ENCODE results near the gene AKNA. TPM values are rescaled to one million over a fixed set of nuclear protein-coding genes. Genes with fewer than 3 reads are reported as not detected.

Gene AKNA
- total and polyA plus RNA-seq, 9 donors: 7.0 to 14.6 (median 10.1) TPM

DNA sequence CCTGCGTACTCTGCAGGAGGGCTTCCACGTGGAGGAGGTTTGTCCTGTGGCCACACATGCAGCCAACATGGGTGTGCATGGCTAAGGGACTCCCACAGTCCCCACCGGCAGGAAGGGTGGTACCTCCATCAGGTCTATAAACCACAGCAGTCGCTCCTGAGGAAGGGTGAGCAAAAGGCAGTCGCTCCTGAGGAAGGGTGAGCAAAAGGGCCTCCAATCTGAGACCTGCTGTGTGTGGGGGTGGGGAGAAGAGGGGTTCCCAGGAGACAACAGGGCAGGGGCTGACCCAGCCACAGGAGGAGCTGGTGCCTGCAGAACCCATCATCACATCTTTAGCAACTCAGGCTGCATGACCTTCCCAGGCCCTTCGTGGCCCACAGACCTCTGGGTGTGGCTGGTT lies 30.3 kb upstream of the AKNA start:
- H3K27ac ChIP-seq (ENCODE audit: low read length): no peak overlapping the region
- no peaks in the 10 kb centered on the region for H3K9me3 ChIP-seq (replicated peaks; ENCODE audit: control insufficient read depth, low read depth, low read length)
- H3K4me3 ChIP-seq (ENCODE audit: low read length): no peak overlapping the region
- no peaks in the 10 kb centered on the region for H3K36me3 ChIP-seq (ENCODE audit: control insufficient read depth, insufficient read depth, low read length)
- no peaks in the 10 kb centered on the region for H3K27me3 ChIP-seq (ENCODE audit: control insufficient read depth, insufficient read depth, low read length)
- no peak for DNase-seq
- H3K4me1 ChIP-seq (ENCODE audit: control insufficient read depth, insufficient read depth, low read length): peaks cover 17% of the 10 kb centered on the region
- 73% methylated on average over 4 of the region's 6 CpGs for WGBS (ENCODE audit: insufficient coverage)

DNA sequence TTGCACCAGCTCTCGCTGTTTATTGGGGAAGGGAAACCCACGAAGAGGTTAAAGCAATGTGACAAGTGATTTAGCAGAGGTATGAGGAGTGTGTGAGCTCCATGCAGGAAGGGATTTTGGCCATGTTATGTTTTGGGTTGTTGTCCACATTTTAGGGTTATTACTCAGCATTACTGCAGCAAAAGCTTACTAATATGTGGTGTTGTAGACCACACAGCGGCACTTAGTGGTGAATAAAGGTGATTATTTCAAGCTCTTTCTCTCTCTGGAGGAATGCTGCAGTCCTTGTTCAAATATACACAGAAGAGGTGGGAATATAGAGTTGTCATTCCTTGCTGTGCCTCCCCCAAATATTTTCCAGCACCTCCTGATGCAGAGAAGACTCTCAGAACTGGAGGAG lies 29.7 kb upstream of the AKNA start:
- Histone ChIP-seq H3K27me3 (ENCODE audit: control insufficient read depth, insufficient read depth, low read length) (no peaks in the 10 kb centered on the region), H3K36me3 (ENCODE audit: control insufficient read depth, insufficient read depth, low read length) (no peaks in the 10 kb centered on the region), H3K27ac (ENCODE audit: low read length) (no peak overlapping the region), H3K9me3 (replicated peaks; ENCODE audit: control insufficient read depth, low read depth, low read length) (no peaks in the 10 kb centered on the region), H3K4me1 (ENCODE audit: control insufficient read depth, insufficient read depth, low read length) (peaks cover 17% of the 10 kb centered on the region), H3K4me3 (ENCODE audit: low read length) (no peak overlapping the region)
- no peak for DNase-seq
- WGBS (ENCODE audit: insufficient coverage): 29% methylated on average over 1 of the region's 3 CpGs

GRCh38 chr9:114416906-114417305 lies 29.1 kb upstream of the AKNA start:
- peaks cover 17% of the 10 kb centered on the region for H3K4me1 ChIP-seq (ENCODE audit: control insufficient read depth, insufficient read depth, low read length)
- no peaks in the 10 kb centered on the region for H3K36me3 ChIP-seq (ENCODE audit: control insufficient read depth, insufficient read depth, low read length)
- no CpG with 5 or more reads among the region's 2 CpGs for WGBS (ENCODE audit: insufficient coverage)
- H3K27me3 ChIP-seq (ENCODE audit: control insufficient read depth, insufficient read depth, low read length): no peaks in the 10 kb centered on the region
- H3K27ac ChIP-seq (ENCODE audit: low read length): no peak overlapping the region
- DNase-seq: no peak
- no peak overlapping the region for H3K4me3 ChIP-seq (ENCODE audit: low read length)
- no peaks in the 10 kb centered on the region for H3K9me3 ChIP-seq (replicated peaks; ENCODE audit: control insufficient read depth, low read depth, low read length)

DNA sequence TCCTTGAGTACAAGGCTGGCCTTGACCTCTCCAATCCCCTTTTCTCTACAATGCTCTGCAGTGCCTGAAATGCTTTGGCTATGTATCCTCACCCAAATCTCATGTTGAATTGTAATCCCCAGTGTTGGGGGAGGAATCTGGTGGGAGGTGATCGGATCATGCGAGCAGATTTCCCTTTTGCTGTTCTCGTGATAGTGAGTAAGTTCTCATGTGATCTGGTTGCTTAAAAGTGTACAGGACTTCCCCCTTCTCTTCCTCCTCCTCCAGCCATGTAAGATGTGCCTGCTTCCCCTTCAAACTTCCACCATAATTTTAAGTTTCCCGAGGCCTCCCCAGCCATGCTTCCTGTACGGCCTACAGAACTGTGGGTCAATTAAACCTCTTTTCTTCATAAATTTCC lies 28.5 kb upstream of the AKNA start:
- WGBS (ENCODE audit: insufficient coverage): 100% methylated on average over 1 of the region's 5 CpGs
- Histone ChIP-seq H3K27me3 (ENCODE audit: control insufficient read depth, insufficient read depth, low read length) (no peaks in the 10 kb centered on the region), H3K4me1 (ENCODE audit: control insufficient read depth, insufficient read depth, low read length) (peaks cover 17% of the 10 kb centered on the region), H3K9me3 (replicated peaks; ENCODE audit: control insufficient read depth, low read depth, low read length) (no peaks in the 10 kb centered on the region), H3K27ac (ENCODE audit: low read length) (no peak overlapping the region), H3K4me3 (ENCODE audit: low read length) (no peak overlapping the region), H3K36me3 (ENCODE audit: control insufficient read depth, insufficient read depth, low read length) (no peaks in the 10 kb centered on the region)
- no peak for DNase-seq

- H3K27me3 ChIP-seq (ENCODE audit: control insufficient read depth, insufficient read depth, low read length): no peaks in the 10 kb centered on the region
- no peaks in the 10 kb centered on the region for H3K36me3 ChIP-seq (ENCODE audit: control insufficient read depth, insufficient read depth, low read length)
- no peak overlapping the region for H3K4me3 ChIP-seq (ENCODE audit: low read length)
- 40% methylated on average over 2 of the region's 2 CpGs for WGBS (ENCODE audit: insufficient coverage)
- no peak for DNase-seq
- no peaks in the 10 kb centered on the region for H3K9me3 ChIP-seq (replicated peaks; ENCODE audit: control insufficient read depth, low read depth, low read length)
- peaks cover 17% of the 10 kb centered on the region for H3K4me1 ChIP-seq (ENCODE audit: control insufficient read depth, insufficient read depth, low read length)
- H3K27ac ChIP-seq (ENCODE audit: low read length): no peak overlapping the region
Measured at GRCh38 chr9:114414346-114414745, 26.6 kb upstream of the AKNA start.

- Histone ChIP-seq H3K36me3 (ENCODE audit: control insufficient read depth, insufficient read depth, low read length) (no peaks in the 10 kb centered on the region), H3K27me3 (ENCODE audit: control insufficient read depth, insufficient read depth, low read length) (no peaks in the 10 kb centered on the region), H3K4me3 (ENCODE audit: low read length) (no peak overlapping the region), H3K4me1 (ENCODE audit: control insufficient read depth, insufficient read depth, low read length) (peaks cover 17% of the 10 kb centered on the region), H3K9me3 (replicated peaks; ENCODE audit: control insufficient read depth, low read depth, low read length) (no peaks in the 10 kb centered on the region), H3K27ac (ENCODE audit: low read length) (no peak overlapping the region)
- peak; percentile 70 for DNase-seq
- WGBS (ENCODE audit: insufficient coverage): 16% methylated on average over 5 of the region's 5 CpGs
Measured at GRCh38 chr9:114413861-114414301, 26.1 kb upstream of the AKNA start.

DNA sequence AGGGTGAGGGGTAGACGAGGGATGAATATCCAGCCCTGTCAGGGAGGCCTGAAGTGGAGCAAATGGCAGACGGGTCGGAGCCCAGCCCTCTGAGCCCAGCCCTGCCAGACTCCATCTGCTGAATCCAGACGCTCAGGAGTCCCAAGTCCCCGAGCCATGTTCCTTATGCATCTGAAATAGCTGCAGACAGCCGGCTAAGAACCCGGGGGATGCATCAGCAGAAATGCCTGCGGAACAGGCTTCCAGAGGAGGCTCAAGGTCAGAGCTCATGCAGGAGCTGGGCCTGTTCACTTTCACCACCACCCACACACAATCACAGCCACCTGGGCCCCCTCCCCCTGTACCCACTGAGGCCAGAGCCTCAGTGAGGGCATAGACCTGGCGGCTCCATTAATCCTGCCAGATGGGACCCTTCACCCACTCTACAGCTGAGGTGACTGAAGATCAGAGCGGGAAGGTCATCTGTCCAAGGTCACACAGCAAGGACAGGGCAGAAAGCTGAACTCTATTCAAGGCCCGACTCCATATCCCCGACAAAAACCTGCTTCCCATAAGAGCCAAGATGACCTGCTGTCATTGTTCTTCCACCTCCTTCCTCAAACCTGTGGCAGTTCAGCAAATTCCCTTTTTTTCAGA lies 24.4 kb upstream of the AKNA start:
- no peak overlapping the region for H3K27ac ChIP-seq (ENCODE audit: low read length)
- peaks cover 17% of the 10 kb centered on the region for H3K4me1 ChIP-seq (ENCODE audit: control insufficient read depth, insufficient read depth, low read length)
- no peak for DNase-seq
- H3K27me3 ChIP-seq (ENCODE audit: control insufficient read depth, insufficient read depth, low read length): no peaks in the 10 kb centered on the region
- no peak overlapping the region for H3K4me3 ChIP-seq (ENCODE audit: low read length)
- no peaks in the 10 kb centered on the region for H3K36me3 ChIP-seq (ENCODE audit: control insufficient read depth, insufficient read depth, low read length)
- 42% methylated on average over 9 of the region's 12 CpGs for WGBS (ENCODE audit: insufficient coverage)
- no peaks in the 10 kb centered on the region for H3K9me3 ChIP-seq (replicated peaks; ENCODE audit: control insufficient read depth, low read depth, low read length)

GRCh38 chr9:114411452-114411851 lies 23.7 kb upstream of the AKNA start:
- no peaks in the 10 kb centered on the region for H3K9me3 ChIP-seq (replicated peaks; ENCODE audit: control insufficient read depth, low read depth, low read length)
- H3K4me1 ChIP-seq (ENCODE audit: control insufficient read depth, insufficient read depth, low read length): peaks cover 17% of the 10 kb centered on the region
- no peaks in the 10 kb centered on the region for H3K27me3 ChIP-seq (ENCODE audit: control insufficient read depth, insufficient read depth, low read length)
- no peak for DNase-seq
- H3K4me3 ChIP-seq (ENCODE audit: low read length): no peak overlapping the region
- WGBS (ENCODE audit: insufficient coverage): 85% methylated on average over 4 of the region's 6 CpGs
- H3K27ac ChIP-seq (ENCODE audit: low read length): no peak overlapping the region
- no peaks in the 10 kb centered on the region for H3K36me3 ChIP-seq (ENCODE audit: control insufficient read depth, insufficient read depth, low read length)

- WGBS (ENCODE audit: insufficient coverage): no CpG with 5 or more reads among the region's 8 CpGs
- no peak for DNase-seq
Measured at GRCh38 chr9:114410910-114411309, 23.1 kb upstream of the AKNA start.

GRCh38 chr9:114409842-114410241 lies 22.1 kb upstream of the AKNA start:
- WGBS (ENCODE audit: insufficient coverage): 63% methylated on average over 4 of the region's 5 CpGs
- Histone ChIP-seq H3K36me3 (ENCODE audit: control insufficient read depth, insufficient read depth, low read length) (no peaks in the 10 kb centered on the region), H3K27ac (ENCODE audit: low read length) (no peak overlapping the region), H3K4me1 (ENCODE audit: control insufficient read depth, insufficient read depth, low read length) (peaks cover 17% of the 10 kb centered on the region), H3K27me3 (ENCODE audit: control insufficient read depth, insufficient read depth, low read length) (no peaks in the 10 kb centered on the region), H3K4me3 (ENCODE audit: low read length) (no peak overlapping the region), H3K9me3 (replicated peaks; ENCODE audit: control insufficient read depth, low read depth, low read length) (no peaks in the 10 kb centered on the region)
- no peak for DNase-seq

More at GRCh38 chr9:114410910-114411309, 23.1 kb upstream of the AKNA start:
- H3K27me3 ChIP-seq (ENCODE audit: control insufficient read depth, insufficient read depth, low read length): no peaks in the 10 kb centered on the region
- no peaks in the 10 kb centered on the region for H3K9me3 ChIP-seq (replicated peaks; ENCODE audit: control insufficient read depth, low read depth, low read length)
- no peak overlapping the region for H3K27ac ChIP-seq (ENCODE audit: low read length)
- H3K36me3 ChIP-seq (ENCODE audit: control insufficient read depth, insufficient read depth, low read length): no peaks in the 10 kb centered on the region
- H3K4me3 ChIP-seq (ENCODE audit: low read length): no peak overlapping the region
- H3K4me1 ChIP-seq (ENCODE audit: control insufficient read depth, insufficient read depth, low read length): peaks cover 17% of the 10 kb centered on the region
